Endothelial cell (in vitro differentiated cells): ENCODE results near the gene SERPINC1. TPM values are rescaled to one million over a fixed set of nuclear protein-coding genes. Genes with fewer than 3 reads are reported as not detected.

ENCODE experiments used
- DNase-seq: peaks from one replicate; pipeline ENCODE4 v3.0.0; 2021; ENCODE audit warnings: low spot score
- H3K27ac Mint-ChIP-seq: one replicate; pipeline ENCODE4 v1.8.0; 2021; ENCODE audit warnings: mixed read lengths, inconsistent platforms; ENCODE audit not compliant: unreplicated experiment
- H3K27me3 Mint-ChIP-seq: one replicate; pipeline ENCODE4 v1.8.0; 2021; ENCODE audit warnings: mild to moderate bottlenecking, moderate library complexity, mixed read lengths, inconsistent platforms; ENCODE audit not compliant: unreplicated experiment
- H3K36me3 Mint-ChIP-seq: one replicate; pipeline ENCODE4 v1.8.0; 2021; ENCODE audit warnings: mild to moderate bottlenecking, low read depth, mixed read lengths, inconsistent platforms; ENCODE audit not compliant: unreplicated experiment
- H3K4me1 Mint-ChIP-seq: one replicate; pipeline ENCODE4 v1.8.0; 2021; ENCODE audit warnings: mild to moderate bottlenecking, mixed read lengths, inconsistent platforms; ENCODE audit not compliant: unreplicated experiment
- H3K4me3 Mint-ChIP-seq: one replicate; pipeline ENCODE4 v1.8.0; 2021; ENCODE audit warnings: mild to moderate bottlenecking, mixed read lengths, inconsistent platforms; ENCODE audit not compliant: unreplicated experiment
- H3K9me3 Mint-ChIP-seq: one replicate; pipeline ENCODE4 v1.8.0; 2021; ENCODE audit warnings: mixed read lengths, inconsistent platforms; ENCODE audit not compliant: unreplicated experiment
- CTCF ChIP-seq: fragments of 200-600 bp; sonication (generic); IDR thresholded peaks from one replicate; pipeline ENCODE4 v1.5.0; 2021; ENCODE audit warnings: antibody characterized with exemption; ENCODE audit not compliant: unreplicated experiment
- total RNA-seq: library from RNA; stranded (reverse); fragmentation: NEBNext Ultra II Directional; extraction: Animal tissue kit (Norgen Biotek cat#: 25700); gene quantifications from one replicate; pipeline ENCODE4 v1.2.1, GENCODE V29; 2021; ENCODE audit not compliant: unreplicated experiment

Gene SERPINC1
- total RNA-seq, 1 donor from 2014 or later = not detected

GRCh38 chr1:173915596-173915995 is 1.5 kb downstream of the SERPINC1 start:
- peaks cover 9% of the 10 kb centered on the region for H3K27me3 Mint-ChIP-seq
- no peak for TF ChIP-seq CTCF
- peak overlapping the region; percentile 49 for H3K27ac Mint-ChIP-seq
- DNase-seq = no peak
- H3K4me1 Mint-ChIP-seq = peaks cover 5% of the 10 kb centered on the region
- H3K36me3 Mint-ChIP-seq = peaks cover 4% of the 10 kb centered on the region
- no peak overlapping the region for H3K4me3 Mint-ChIP-seq
- H3K9me3 Mint-ChIP-seq = no peaks in the 10 kb centered on the region

GRCh38 chr1:173914366-173914871 is 2.7 kb downstream of the SERPINC1 start:
- no peaks in the 10 kb centered on the region for H3K9me3 Mint-ChIP-seq
- H3K4me3 Mint-ChIP-seq = no peak overlapping the region

GRCh38 chr1:173913111-173913510 is 4.0 kb downstream of the SERPINC1 start:
- H3K27ac Mint-ChIP-seq = no peak overlapping the region
- peaks cover 11% of the 10 kb centered on the region for H3K36me3 Mint-ChIP-seq
- no peak for TF ChIP-seq CTCF
- no peak overlapping the region for H3K4me3 Mint-ChIP-seq
- no peak for DNase-seq
- no peaks in the 10 kb centered on the region for H3K4me1 Mint-ChIP-seq
- H3K9me3 Mint-ChIP-seq = no peaks in the 10 kb centered on the region
- H3K27me3 Mint-ChIP-seq = peaks cover 10% of the 10 kb centered on the region

More at GRCh38 chr1:173914366-173914871, 2.7 kb downstream of the SERPINC1 start:
- peak; percentile 43 for DNase-seq
- Mint-ChIP-seq H3K27ac (no peak overlapping the region), H3K27me3 (peaks cover 10% of the 10 kb centered on the region), H3K4me1 (peaks cover 5% of the 10 kb centered on the region), H3K36me3 (peaks cover 11% of the 10 kb centered on the region)
- TF ChIP-seq CTCF = peak; percentile 79

GRCh38 chr1:173903827-173904531 is 13.1 kb downstream of the SERPINC1 start:
- DNase-seq = no peak
- Mint-ChIP-seq H3K27me3 (peaks cover 1% of the 10 kb centered on the region), H3K4me3 (no peak overlapping the region), H3K27ac (no peak overlapping the region), H3K4me1 (peaks cover 12% of the 10 kb centered on the region), H3K9me3 (no peaks in the 10 kb centered on the region), H3K36me3 (no peaks in the 10 kb centered on the region)
- no peak for TF ChIP-seq CTCF

GRCh38 chr1:173900992-173901391 is 16.1 kb downstream of the SERPINC1 start:
- Mint-ChIP-seq H3K4me1 (peaks cover 10% of the 10 kb centered on the region), H3K36me3 (no peaks in the 10 kb centered on the region), H3K27ac (no peak overlapping the region), H3K9me3 (no peaks in the 10 kb centered on the region), H3K4me3 (no peak overlapping the region), H3K27me3 (peaks cover 1% of the 10 kb centered on the region)
- no peak for DNase-seq
- no peak for TF ChIP-seq CTCF
